Measurements from ENCODE around the gene AGK.

GRCh38 chr7:141631525-141631924 is 80.3 kb downstream of the AGK start:
- TF ChIP-seq POLR2A (IDR thresholded peaks at IDR 0.05) = no peak
- TF ChIP-seq CTCF (IDR thresholded peaks at IDR 0.05) = no peak
- no peak for TF ChIP-seq EP300 (IDR thresholded peaks at IDR 0.05)

Measured in stomach (tissue), 4 donors.